Activated CD8-positive, alpha-beta T cell treated with anti-CD3 and anti-CD28 coated beads for 36 hours (primary cell): ENCODE results near the gene DHRS2. TPM values are rescaled to one million over a fixed set of nuclear protein-coding genes. Genes with fewer than 3 reads are reported as not detected.
A peak's percentile ranks its signal among the peaks of the same experiment; 100 is the strongest.

Source experiments
- ATAC-seq: fragments of 200-7000 bp; cut with Tn5 transposase; one replicate; pipeline ENCODE4 v1.10.0; 2021; ENCODE audit warnings: mild to moderate bottlenecking, moderate library complexity
- CTCF ChIA-PET: fragments of 350-600 bp; sonication (Branson Sonifier 250); formaldehyde crosslinking; loops from one replicate; lab custom pipeline; 2021; ENCODE audit warnings: antibody characterized with exemption; lab: Charles Lee
- POLR2A ChIA-PET: fragments of 350-600 bp; sonication (Branson Sonifier 250); formaldehyde crosslinking; loops from one replicate; lab custom pipeline; 2021; ENCODE audit warnings: antibody characterized with exemption; lab: Charles Lee
- DNase-seq: peaks from one replicate; pipeline ENCODE4 v3.0.0-alpha.2; 2020
- H3K27ac Mint-ChIP-seq: one replicate; pipeline ENCODE4 v1.8.0; 2021; ENCODE audit warnings: mild to moderate bottlenecking, mixed read lengths
- H3K27me3 Mint-ChIP-seq: one replicate; pipeline ENCODE4 v1.8.0; 2021; ENCODE audit warnings: mixed read lengths
- H3K36me3 Mint-ChIP-seq: one replicate; pipeline ENCODE4 v1.8.0; 2021; ENCODE audit warnings: low read depth, mixed read lengths
- H3K4me1 Mint-ChIP-seq: one replicate; pipeline ENCODE4 v1.8.0; 2021; ENCODE audit warnings: low read depth, mixed read lengths
- H3K4me3 Mint-ChIP-seq: one replicate; pipeline ENCODE4 v1.8.0; 2021; ENCODE audit warnings: mild to moderate bottlenecking, moderate library complexity, mixed read lengths
- H3K9me3 Mint-ChIP-seq: one replicate; pipeline ENCODE4 v1.8.0; 2021; ENCODE audit warnings: mixed read lengths
- CTCF ChIP-seq: fragments of 200-600 bp; IDR thresholded peaks from one replicate; pipeline ENCODE4 v1.8.0; 2022; ENCODE audit warnings: antibody characterized with exemption, mild to moderate bottlenecking
- intact Hi-C: fragments of 100-400 bp; cut with micrococcal nuclease; formaldehyde crosslinking; loops from one replicate; pipeline ENCODE4 v1.10.0; 2022
- total RNA-seq, 2 experiments: library from RNA; stranded (reverse); gene quantifications; one replicate each; pipeline ENCODE4 v1.2.3, GENCODE V29; 2021

The DHRS2 gene
- total RNA-seq, 2 experiments from 2014 or later: 3.3 to 3.5 TPM

DNA sequence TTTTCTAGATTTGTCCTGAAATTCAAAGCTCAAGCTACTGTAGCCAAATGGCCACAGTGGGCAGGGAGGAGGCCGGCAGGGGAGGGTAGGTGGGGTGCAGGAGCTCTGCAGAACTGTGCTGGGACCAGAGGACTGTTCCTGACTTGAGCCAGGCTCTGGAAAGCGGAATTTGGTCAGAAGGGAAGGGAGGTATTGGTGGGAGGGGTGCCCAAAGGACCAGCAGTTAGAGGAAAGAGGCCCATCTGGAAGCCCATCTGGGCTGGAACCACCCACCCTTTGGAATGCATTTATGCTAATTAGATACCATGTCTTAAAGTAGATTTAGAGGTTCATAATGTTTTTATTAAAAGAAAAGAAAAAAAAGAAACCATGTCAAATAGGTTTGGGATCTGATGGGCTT, 33.1 kb upstream of the DHRS2 start:
- Mint-ChIP-seq H3K27ac (no peak overlapping the region), H3K9me3 (peaks cover 2% of the 10 kb centered on the region), H3K4me1 (peaks cover 20% of the 10 kb centered on the region), H3K36me3 (no peaks in the 10 kb centered on the region), H3K27me3 (no peaks in the 10 kb centered on the region), H3K4me3 (no peak overlapping the region)
- no peak for TF ChIP-seq CTCF
- ATAC-seq: no peak
- ChIA-PET CTCF (interaction anchor here (1.4 to 4.6 kb wide), 2 partner anchors 14 to 29 kb away, joined by 9 to 25 read pairs; no protein-coding TSS in a partner anchor), POLR2A (interaction anchor here (0.8 to 1.2 kb wide), 2 partner anchors 9 to 20 kb away, joined by 3 read pairs; no protein-coding TSS in a partner anchor)
- intact Hi-C loops: no loop called here
- no peak for DNase-seq

DNA sequence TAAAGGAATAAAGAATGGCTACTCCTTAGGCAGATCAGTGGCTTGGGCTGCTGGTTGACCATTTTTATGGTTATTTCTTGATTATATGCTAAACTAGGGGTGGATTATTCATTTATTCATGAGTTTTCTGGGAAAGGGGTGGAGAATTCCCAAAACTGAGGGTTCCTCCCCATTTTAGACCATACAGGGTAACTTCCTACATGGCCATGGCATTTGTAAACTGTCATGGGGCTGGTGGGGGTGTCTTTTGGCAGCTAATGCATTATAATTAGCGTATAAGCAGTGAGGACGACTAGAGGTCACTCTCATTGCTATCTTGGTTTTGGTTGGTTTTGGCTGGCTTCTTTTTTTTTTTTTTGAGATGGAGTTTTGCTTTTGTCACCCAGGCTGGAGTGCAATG, 32.0 kb upstream of the DHRS2 start:
- H3K36me3 Mint-ChIP-seq: peaks cover under 1% of the 10 kb centered on the region
- DNase-seq: no peak
- no peak for ATAC-seq
- TF ChIP-seq CTCF: no peak
- POLR2A ChIA-PET: no interaction called here
- peaks cover 26% of the 10 kb centered on the region for H3K4me1 Mint-ChIP-seq
- CTCF ChIA-PET: interaction anchor here (0.6 kb wide), 1 partner anchor 512 kb away, joined by 3 read pairs; no protein-coding TSS in a partner anchor
- H3K27ac Mint-ChIP-seq: no peak overlapping the region
- intact Hi-C loops: no loop called here
- H3K9me3 Mint-ChIP-seq: peaks cover 8% of the 10 kb centered on the region
- H3K27me3 Mint-ChIP-seq: no peaks in the 10 kb centered on the region
- no peak overlapping the region for H3K4me3 Mint-ChIP-seq

GRCh38 chr14:23604675-23605170, 31.4 kb upstream of the DHRS2 start:
- ChIA-PET CTCF (interaction anchor here (3.2 kb wide), 1 partner anchor 27 kb away, joined by 22 read pairs; no protein-coding TSS in a partner anchor), POLR2A (no interaction called here)
- Mint-ChIP-seq H3K4me3 (no peak overlapping the region), H3K36me3 (peaks cover 3% of the 10 kb centered on the region), H3K27ac (no peak overlapping the region), H3K9me3 (peaks cover 10% of the 10 kb centered on the region), H3K27me3 (no peaks in the 10 kb centered on the region), H3K4me1 (peaks cover 32% of the 10 kb centered on the region)
- intact Hi-C loops: no loop called here
- DNase-seq: no peak
- no peak for TF ChIP-seq CTCF
- ATAC-seq: no peak

GRCh38 chr14:23605931-23606585, 30.1 kb upstream of the DHRS2 start:
- ATAC-seq (peak; percentile 88), DNase-seq (peak; percentile 49)
- Mint-ChIP-seq H3K9me3 (peaks cover 14% of the 10 kb centered on the region), H3K4me3 (no peak overlapping the region), H3K36me3 (peaks cover 5% of the 10 kb centered on the region), H3K27ac (peak overlapping the region; percentile 88), H3K4me1 (peaks cover 45% of the 10 kb centered on the region), H3K27me3 (no peaks in the 10 kb centered on the region)
- intact Hi-C loops: no loop called here
- POLR2A ChIA-PET: no interaction called here
- CTCF ChIA-PET: interaction anchor here (1.1 to 3.2 kb wide), 5 partner anchors 13 to 27 kb away, joined by 3 to 22 read pairs (median 4); no protein-coding TSS in a partner anchor
- no peak for TF ChIP-seq CTCF

- intact Hi-C loops: no loop called here
- TF ChIP-seq CTCF: no peak
- no peak overlapping the region for H3K27ac Mint-ChIP-seq
- no peak overlapping the region for H3K4me3 Mint-ChIP-seq
- DNase-seq (no peak), ATAC-seq (no peak)
- peaks cover 5% of the 10 kb centered on the region for H3K36me3 Mint-ChIP-seq
- H3K9me3 Mint-ChIP-seq: peaks cover 14% of the 10 kb centered on the region
- POLR2A ChIA-PET: no interaction called here
- CTCF ChIA-PET: interaction anchor here (0.7 to 1.0 kb wide), 2 partner anchors 20 kb away, joined by 3 read pairs; no protein-coding TSS in a partner anchor
- H3K4me1 Mint-ChIP-seq: peaks cover 50% of the 10 kb centered on the region
- H3K27me3 Mint-ChIP-seq: no peaks in the 10 kb centered on the region
Measured at GRCh38 chr14:23608454-23608853, 27.7 kb upstream of the DHRS2 start.
